Sigmoid colon (tissue), 3 donors: ENCODE measurements around the gene COLEC11.

Experiments
- POLR2A ChIP-seq, 2 donors: fragments of 450-650 bp; IDR thresholded peaks; one replicate each; pipeline ENCODE4 v1.6.1; 2016; ENCODE audit warnings: antibody characterized with exemption in 2 of 2, mild to moderate bottlenecking in 2 of 2, moderate library complexity in 2 of 2
- TF ChIP-seq, protein P1 (sequence below), 4 experiments: fragments of 450-650 bp in 3 of 4; fragments of 200-600 bp in 1 of 4; IDR thresholded peaks; one replicate each; pipeline ENCODE4 v1.5.1; 2016 to 2019; ENCODE audit warnings: antibody characterized with exemption in 4 of 4, mild to moderate bottlenecking in 3 of 4, moderate library complexity in 2 of 4

DNA sequence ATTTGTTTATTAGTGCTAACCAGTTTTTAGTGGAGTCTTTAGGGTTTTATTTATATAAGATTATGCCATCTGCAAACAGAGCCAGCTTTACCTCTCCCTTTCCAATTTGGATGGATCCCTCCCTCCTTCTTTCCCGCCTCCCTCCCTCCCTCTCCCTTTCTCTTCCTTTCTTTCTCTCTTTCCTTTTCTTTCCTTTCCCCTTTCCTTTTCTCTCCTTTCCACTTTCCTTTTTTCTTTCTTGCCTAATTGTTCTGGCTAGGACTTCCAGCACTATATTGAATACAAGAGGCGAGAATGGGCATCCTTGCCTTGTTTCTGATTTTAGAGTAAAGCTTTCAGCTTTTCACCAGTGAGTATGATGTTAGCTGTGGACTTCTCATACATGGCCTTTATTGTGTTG lies 24.1 kb downstream of the COLEC11 start:
- TF ChIP-seq, protein P1, sequence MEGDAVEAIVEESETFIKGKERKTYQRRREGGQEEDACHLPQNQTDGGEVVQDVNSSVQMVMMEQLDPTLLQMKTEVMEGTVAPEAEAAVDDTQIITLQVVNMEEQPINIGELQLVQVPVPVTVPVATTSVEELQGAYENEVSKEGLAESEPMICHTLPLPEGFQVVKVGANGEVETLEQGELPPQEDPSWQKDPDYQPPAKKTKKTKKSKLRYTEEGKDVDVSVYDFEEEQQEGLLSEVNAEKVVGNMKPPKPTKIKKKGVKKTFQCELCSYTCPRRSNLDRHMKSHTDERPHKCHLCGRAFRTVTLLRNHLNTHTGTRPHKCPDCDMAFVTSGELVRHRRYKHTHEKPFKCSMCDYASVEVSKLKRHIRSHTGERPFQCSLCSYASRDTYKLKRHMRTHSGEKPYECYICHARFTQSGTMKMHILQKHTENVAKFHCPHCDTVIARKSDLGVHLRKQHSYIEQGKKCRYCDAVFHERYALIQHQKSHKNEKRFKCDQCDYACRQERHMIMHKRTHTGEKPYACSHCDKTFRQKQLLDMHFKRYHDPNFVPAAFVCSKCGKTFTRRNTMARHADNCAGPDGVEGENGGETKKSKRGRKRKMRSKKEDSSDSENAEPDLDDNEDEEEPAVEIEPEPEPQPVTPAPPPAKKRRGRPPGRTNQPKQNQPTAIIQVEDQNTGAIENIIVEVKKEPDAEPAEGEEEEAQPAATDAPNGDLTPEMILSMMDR (IDR thresholded peaks at IDR 0.05), result no peak
- TF ChIP-seq POLR2A (IDR thresholded peaks at IDR 0.05), result no peak
